ENCODE results near the gene GSG1L. TPM values are rescaled to one million over a fixed set of nuclear protein-coding genes. Genes with fewer than 3 reads are reported as not detected.

The GSG1L gene
- total and polyA plus RNA-seq, 4 donors = 0.14 to 1.3 (median 0.24) TPM

DNA sequence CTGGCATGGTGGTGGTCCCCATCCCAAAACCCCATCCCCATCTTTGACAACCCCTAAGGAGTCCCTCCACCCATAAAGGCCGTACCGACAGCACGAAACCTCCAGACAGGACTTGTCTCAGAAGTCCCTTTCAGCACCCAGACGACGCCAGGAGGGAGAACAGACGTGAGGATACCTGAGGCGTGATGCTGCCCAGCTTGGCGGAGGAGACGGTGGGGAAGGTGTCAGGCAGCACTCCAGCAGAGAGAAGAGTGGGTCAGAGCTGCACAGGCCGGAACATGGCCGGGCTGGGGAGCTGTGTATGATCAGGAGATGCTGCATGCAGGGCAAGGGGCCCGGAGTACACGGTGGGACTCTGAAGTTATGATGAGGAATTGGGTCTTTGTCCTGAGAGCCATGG is 244.2 kb downstream of the GSG1L start:
- WGBS, 2 donors = 82 to 84% methylated on average over 13 of the region's 13 CpGs
- TF ChIP-seq, protein P1, sequence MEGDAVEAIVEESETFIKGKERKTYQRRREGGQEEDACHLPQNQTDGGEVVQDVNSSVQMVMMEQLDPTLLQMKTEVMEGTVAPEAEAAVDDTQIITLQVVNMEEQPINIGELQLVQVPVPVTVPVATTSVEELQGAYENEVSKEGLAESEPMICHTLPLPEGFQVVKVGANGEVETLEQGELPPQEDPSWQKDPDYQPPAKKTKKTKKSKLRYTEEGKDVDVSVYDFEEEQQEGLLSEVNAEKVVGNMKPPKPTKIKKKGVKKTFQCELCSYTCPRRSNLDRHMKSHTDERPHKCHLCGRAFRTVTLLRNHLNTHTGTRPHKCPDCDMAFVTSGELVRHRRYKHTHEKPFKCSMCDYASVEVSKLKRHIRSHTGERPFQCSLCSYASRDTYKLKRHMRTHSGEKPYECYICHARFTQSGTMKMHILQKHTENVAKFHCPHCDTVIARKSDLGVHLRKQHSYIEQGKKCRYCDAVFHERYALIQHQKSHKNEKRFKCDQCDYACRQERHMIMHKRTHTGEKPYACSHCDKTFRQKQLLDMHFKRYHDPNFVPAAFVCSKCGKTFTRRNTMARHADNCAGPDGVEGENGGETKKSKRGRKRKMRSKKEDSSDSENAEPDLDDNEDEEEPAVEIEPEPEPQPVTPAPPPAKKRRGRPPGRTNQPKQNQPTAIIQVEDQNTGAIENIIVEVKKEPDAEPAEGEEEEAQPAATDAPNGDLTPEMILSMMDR (IDR thresholded peaks at IDR 0.05; ENCODE audit: control extremely low read depth, extremely low read depth) = no peak
- no peak overlapping the region for H3K4me3 ChIP-seq
- peaks cover 0 to 5% (median 0%) of the 10 kb centered on the region in 4 donors for H3K9me3 ChIP-seq (ENCODE audit: control insufficient read depth in 4 of 4, insufficient read depth in 3 of 4, low read length in 3 of 4)
- DNase-seq (no peak), ATAC-seq (ENCODE audit: insufficient read depth, low FRiP score) (no peak)
- H3K27ac ChIP-seq (ENCODE audit: low read depth in 1 of 2, low read length in 1 of 2) = no peak overlapping the region
- no peak overlapping the region for H3K9ac ChIP-seq (ENCODE audit: insufficient read depth in 1 of 2, low read length in 2 of 2)
- peaks cover 0 to 6% (median 0%) of the 10 kb centered on the region in 5 donors for H3K4me1 ChIP-seq (ENCODE audit: control insufficient read depth in 5 of 5, insufficient read depth in 5 of 5, low read length in 5 of 5)
- H3K27me3 ChIP-seq (ENCODE audit: control insufficient read depth in 3 of 3, insufficient read depth in 3 of 3, low read length in 2 of 3) = peaks cover 0 to 6% (median 0%) of the 10 kb centered on the region in 3 donors
- no peaks in the 10 kb centered on the region for H3K36me3 ChIP-seq (ENCODE audit: control insufficient read depth in 4 of 4, insufficient read depth in 4 of 4, low read length in 4 of 4)

DNA sequence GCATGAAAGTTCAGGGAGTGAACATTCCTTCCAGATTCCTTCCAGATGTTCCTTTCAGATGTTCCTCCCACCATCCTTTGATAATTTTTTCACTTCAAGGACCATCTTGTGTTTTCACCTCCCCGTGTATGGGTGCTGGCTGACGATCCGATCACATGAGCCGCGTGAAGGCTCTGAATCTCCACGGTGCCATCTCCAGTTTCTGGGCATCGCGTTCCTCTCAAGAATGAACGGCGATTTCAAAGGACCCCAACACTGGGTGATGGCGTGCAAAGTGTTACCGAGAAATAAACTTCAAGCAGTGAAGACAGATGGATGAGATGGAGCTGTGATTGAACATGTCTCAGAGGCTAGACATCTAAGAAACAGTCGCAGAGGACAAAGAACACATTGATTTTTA is 245.3 kb downstream of the GSG1L start:
- Histone ChIP-seq H3K9me3 (ENCODE audit: control insufficient read depth in 4 of 4, insufficient read depth in 3 of 4, low read length in 3 of 4) (peaks cover 0 to 10% (median 0%) of the 10 kb centered on the region in 4 donors), H3K27me3 (ENCODE audit: control insufficient read depth in 3 of 3, insufficient read depth in 3 of 3, low read length in 2 of 3) (peaks cover 0 to 6% (median 0%) of the 10 kb centered on the region in 3 donors), H3K27ac (ENCODE audit: low read depth in 1 of 2, low read length in 1 of 2) (no peak overlapping the region), H3K4me3 (no peak overlapping the region), H3K9ac (ENCODE audit: insufficient read depth in 1 of 2, low read length in 2 of 2) (no peak overlapping the region), H3K4me1 (ENCODE audit: control insufficient read depth in 5 of 5, insufficient read depth in 5 of 5, low read length in 5 of 5) (peaks cover 0 to 3% (median 0%) of the 10 kb centered on the region in 5 donors), H3K36me3 (ENCODE audit: control insufficient read depth in 4 of 4, insufficient read depth in 4 of 4, low read length in 4 of 4) (no peaks in the 10 kb centered on the region)
- ATAC-seq (ENCODE audit: insufficient read depth, low FRiP score) (no peak), DNase-seq (peak in 2 of 3 donors; percentile 22 to 28)
- TF ChIP-seq, protein P1 (IDR thresholded peaks at IDR 0.05; ENCODE audit: control extremely low read depth, extremely low read depth) = no peak
- WGBS, 2 donors = 65 to 74% methylated on average over 13 of the region's 13 CpGs

DNA sequence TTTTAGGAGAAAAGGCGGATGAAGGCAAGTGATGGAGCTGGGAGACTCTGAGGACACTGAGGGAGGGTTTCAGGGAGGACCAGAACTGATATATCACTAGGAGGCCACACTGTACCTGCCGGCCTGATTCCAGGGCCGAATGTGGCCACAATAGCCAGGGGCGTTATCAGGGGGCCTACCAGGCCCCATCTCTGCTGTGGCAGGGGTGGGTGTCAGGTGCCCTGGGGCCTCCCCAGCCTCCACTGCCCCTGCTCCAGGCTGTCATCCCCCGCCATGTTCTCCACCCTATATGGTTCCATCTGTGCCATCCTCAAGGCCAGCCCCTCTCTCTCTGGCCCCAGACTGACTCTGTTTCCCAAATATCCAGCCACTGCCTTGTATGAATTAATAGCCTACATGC is 246.5 kb downstream of the GSG1L start:
- TF ChIP-seq, protein P1 (IDR thresholded peaks at IDR 0.05; ENCODE audit: control extremely low read depth, extremely low read depth) = no peak
- Histone ChIP-seq H3K27ac (ENCODE audit: low read depth in 1 of 2, low read length in 1 of 2) (no peak overlapping the region), H3K36me3 (ENCODE audit: control insufficient read depth in 4 of 4, insufficient read depth in 4 of 4, low read length in 4 of 4) (no peaks in the 10 kb centered on the region), H3K27me3 (ENCODE audit: control insufficient read depth in 3 of 3, insufficient read depth in 3 of 3, low read length in 2 of 3) (peaks cover 0 to 4% (median 0%) of the 10 kb centered on the region in 3 donors), H3K9ac (ENCODE audit: insufficient read depth in 1 of 2, low read length in 2 of 2) (no peak overlapping the region), H3K4me3 (no peak overlapping the region), H3K9me3 (ENCODE audit: control insufficient read depth in 4 of 4, insufficient read depth in 3 of 4, low read length in 3 of 4) (peaks cover 0 to 11% (median 0%) of the 10 kb centered on the region in 4 donors), H3K4me1 (ENCODE audit: control insufficient read depth in 5 of 5, insufficient read depth in 5 of 5, low read length in 5 of 5) (no peaks in the 10 kb centered on the region)
- ATAC-seq (ENCODE audit: insufficient read depth, low FRiP score) = no peak
- 86 to 93% methylated on average over 5 of the region's 5 CpGs for WGBS, 2 donors
- DNase-seq = no peak

DNA sequence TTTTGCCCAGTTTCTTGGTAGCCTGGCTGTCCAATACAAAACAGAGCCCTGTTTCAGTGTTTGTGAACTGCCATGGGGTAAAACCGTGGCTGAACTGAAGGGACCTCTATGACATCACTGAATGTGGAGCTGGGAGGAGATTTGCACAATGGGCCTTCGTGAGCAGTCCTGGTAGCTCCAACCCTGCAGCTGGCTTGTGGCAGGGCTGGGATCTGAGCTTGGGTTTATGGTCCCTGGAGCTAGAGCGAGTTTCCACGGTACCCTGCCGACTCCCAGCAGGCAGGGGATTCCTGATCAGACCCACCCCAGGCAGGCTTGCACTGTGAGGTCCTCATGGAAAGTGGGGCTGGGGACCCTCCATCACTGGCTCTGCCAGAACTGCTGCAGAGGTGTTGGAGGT is 247.0 kb downstream of the GSG1L start:
- H3K27ac ChIP-seq (ENCODE audit: low read depth in 1 of 2, low read length in 1 of 2) = no peak overlapping the region
- TF ChIP-seq, protein P1 (IDR thresholded peaks at IDR 0.05; ENCODE audit: control extremely low read depth, extremely low read depth) = no peak
- no peaks in the 10 kb centered on the region for H3K36me3 ChIP-seq (ENCODE audit: control insufficient read depth in 4 of 4, insufficient read depth in 4 of 4, low read length in 4 of 4)
- DNase-seq (no peak), ATAC-seq (ENCODE audit: insufficient read depth, low FRiP score) (no peak)
- H3K9ac ChIP-seq (ENCODE audit: insufficient read depth in 1 of 2, low read length in 2 of 2) = no peak overlapping the region
- H3K4me3 ChIP-seq = no peak overlapping the region
- H3K9me3 ChIP-seq (ENCODE audit: control insufficient read depth in 4 of 4, insufficient read depth in 3 of 4, low read length in 3 of 4) = peaks cover 0 to 11% (median 0%) of the 10 kb centered on the region in 4 donors
- H3K27me3 ChIP-seq (ENCODE audit: control insufficient read depth in 3 of 3, insufficient read depth in 3 of 3, low read length in 2 of 3) = peaks cover 0 to 4% (median 0%) of the 10 kb centered on the region in 3 donors
- H3K4me1 ChIP-seq (ENCODE audit: control insufficient read depth in 5 of 5, insufficient read depth in 5 of 5, low read length in 5 of 5) = no peaks in the 10 kb centered on the region
- WGBS, 2 donors = 61 to 64% methylated on average over 5 of the region's 5 CpGs
